Retina (tissue), 1 donor: Measurements from ENCODE around the gene FAM131C.
A peak's percentile ranks its signal among the peaks of the same experiment; 100 is the strongest.
"Not testable (repeated sequence)": the region's sequence is repeated elsewhere in the genome, so short reads cannot be mapped to it uniquely, and the experiment has no call there.

Source experiments
- DNase-seq: peaks from one replicate; pipeline ENCODE4 v3.0.0-alpha.2; 2016

The FAM131C gene

GRCh38 chr1:16032388-16033102, 40.9 kb downstream of the FAM131C start:
- DNase-seq: peak; percentile 92

- no peak for DNase-seq
Measured at GRCh38 chr1:16031551-16031950, 41.9 kb downstream of the FAM131C start.

GRCh38 chr1:16029288-16029687, 44.2 kb downstream of the FAM131C start:
- no peak for DNase-seq

GRCh38 chr1:16029003-16029268, 44.5 kb downstream of the FAM131C start:
- DNase-seq: not testable (repeated sequence)

- DNase-seq: no peak
Measured at GRCh38 chr1:16028237-16029002, 45.0 kb downstream of the FAM131C start.

GRCh38 chr1:16026723-16027484, 46.5 kb downstream of the FAM131C start:
- DNase-seq: no peak

- not testable (repeated sequence) for DNase-seq
Measured at GRCh38 chr1:16026302-16026701, 47.1 kb downstream of the FAM131C start.

- no peak for DNase-seq
Measured at GRCh38 chr1:16023050-16023653, 50.3 kb downstream of the FAM131C start.

- DNase-seq: no peak
Measured at GRCh38 chr1:16022393-16022792, 51.1 kb downstream of the FAM131C start.

- DNase-seq: no peak
Measured at GRCh38 chr1:16021681-16022080, 51.8 kb downstream of the FAM131C start, which contains the start of gene CLCNKA. Gene CLCNKA (plus strand): TSS chr1:16022036. CDS start chr1:16022620, 584 bp downstream.

- not testable (repeated sequence) for DNase-seq
Measured at GRCh38 chr1:16020878-16021277, 52.6 kb downstream of the FAM131C start.

- DNase-seq: no peak
Measured at GRCh38 chr1:16020325-16020724, 53.1 kb downstream of the FAM131C start.

- no peak for DNase-seq
Measured at GRCh38 chr1:16019644-16020277, 53.7 kb downstream of the FAM131C start.

- DNase-seq: no peak
Measured at GRCh38 chr1:16018749-16019643, 54.5 kb downstream of the FAM131C start.

- DNase-seq: no peak
Measured at GRCh38 chr1:16018308-16018707, 55.1 kb downstream of the FAM131C start.

GRCh38 chr1:16017461-16018303, 55.8 kb downstream of the FAM131C start, which contains the start of gene HSPB7:
Gene HSPB7 (minus strand): TSS chr1:16018043. CDS start chr1:16017963, 80 bp downstream.
- peak; percentile 61 for DNase-seq

- DNase-seq: no peak
Measured at GRCh38 chr1:16017076-16017460, 56.4 kb downstream of the FAM131C start.

- no peak for DNase-seq
Measured at GRCh38 chr1:16015960-16016901, 57.2 kb downstream of the FAM131C start.

- no peak for DNase-seq
Measured at GRCh38 chr1:16015491-16015890, 58.0 kb downstream of the FAM131C start.
